ENCODE results near the gene SYNDIG1. TPM values are rescaled to one million over a fixed set of nuclear protein-coding genes. Genes with fewer than 3 reads are reported as not detected.

The SYNDIG1 gene
- total RNA-seq, 1 experiment from 2014 or later = not detected

- no peak overlapping the region for H3K9ac ChIP-seq (ENCODE audit: low read length)
- H3K79me2 ChIP-seq (ENCODE audit: low read length) = no peaks in the 10 kb centered on the region
- no peak for DNase-seq
Measured at GRCh38 chr20:24663496-24663895, 194.1 kb downstream of the SYNDIG1 start.

DNA sequence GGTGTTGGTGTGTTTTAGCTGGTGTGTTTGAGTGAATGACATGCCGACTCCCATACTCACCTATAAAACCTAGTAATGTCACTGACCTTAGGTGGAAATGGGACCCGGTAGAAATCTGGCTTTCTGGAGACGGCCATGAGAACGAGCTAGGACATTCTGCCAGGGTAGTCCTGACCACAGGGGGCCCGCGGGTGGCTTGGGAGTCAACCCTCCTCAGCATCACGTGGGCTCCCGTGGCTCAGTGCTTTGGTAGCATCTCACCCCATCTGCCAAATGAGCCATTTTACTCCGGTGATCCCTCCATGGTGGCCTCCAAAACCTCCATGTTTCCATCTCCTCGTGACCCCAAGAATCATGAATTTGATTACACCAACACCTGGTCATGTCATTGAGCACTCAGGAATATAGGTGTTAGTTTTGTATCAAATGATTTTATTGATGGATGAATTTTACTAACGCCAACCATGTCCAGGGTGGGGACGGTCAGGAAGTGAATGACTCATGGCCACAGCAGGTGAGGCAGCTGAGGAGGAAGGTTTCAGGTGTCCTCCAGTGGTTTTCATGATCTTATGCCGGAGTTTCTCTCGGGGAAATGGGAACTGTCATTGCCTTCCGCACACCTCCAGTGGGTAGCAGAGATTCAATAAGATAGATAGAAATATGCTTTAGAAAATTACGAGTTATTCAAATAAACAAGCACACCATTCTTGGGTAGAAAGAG lies 195.0 kb downstream of the SYNDIG1 start:
- H2AFZ ChIP-seq (ENCODE audit: low read length) = no peak overlapping the region
- no peak overlapping the region for H3K9ac ChIP-seq (ENCODE audit: low read length)
- no peak overlapping the region for H3K4me2 ChIP-seq (ENCODE audit: low read depth, low read length, poor library complexity, severe bottlenecking)
- H3K36me3 ChIP-seq (ENCODE audit: insufficient read depth, low read length) = no peaks in the 10 kb centered on the region
- H3K79me2 ChIP-seq (ENCODE audit: low read length) = no peaks in the 10 kb centered on the region
- DNase-seq = no peak
- H3K4me3 ChIP-seq (ENCODE audit: low read length) = no peak overlapping the region
- peaks cover 19% of the 10 kb centered on the region for H3K4me1 ChIP-seq (ENCODE audit: low read length)
- H3K27me3 ChIP-seq (ENCODE audit: low read length) = 0 out of 2 replicates have a peak, but pooled peaks cover 3% of the 10 kb centered on the region
- peaks cover 13% of the 10 kb centered on the region for H4K20me1 ChIP-seq (ENCODE audit: insufficient read depth, low read depth, low read length)
- H3K9me3 ChIP-seq (ENCODE audit: low read length) = no peaks in the 10 kb centered on the region
- no peaks in the 10 kb centered on the region for H3K9me2 ChIP-seq (replicated peaks; ENCODE audit: insufficient read depth, low read length)
- H3K27ac ChIP-seq (ENCODE audit: low read length) = no peak overlapping the region

More at GRCh38 chr20:24663496-24663895, 194.1 kb downstream of the SYNDIG1 start:
- no peak overlapping the region for H2AFZ ChIP-seq (ENCODE audit: low read length)
- H3K4me1 ChIP-seq (ENCODE audit: low read length) = peaks cover 19% of the 10 kb centered on the region
- no peak overlapping the region for H3K4me3 ChIP-seq (ENCODE audit: low read length)
- H3K9me2 ChIP-seq (replicated peaks; ENCODE audit: insufficient read depth, low read length) = no peaks in the 10 kb centered on the region
- no peaks in the 10 kb centered on the region for H3K36me3 ChIP-seq (ENCODE audit: insufficient read depth, low read length)
- no peak overlapping the region for H3K27ac ChIP-seq (ENCODE audit: low read length)
- no peak overlapping the region for H3K4me2 ChIP-seq (ENCODE audit: low read depth, low read length, poor library complexity, severe bottlenecking)
- H4K20me1 ChIP-seq (ENCODE audit: insufficient read depth, low read depth, low read length) = peaks cover 13% of the 10 kb centered on the region
- no peaks in the 10 kb centered on the region for H3K9me3 ChIP-seq (ENCODE audit: low read length)
- 0 out of 2 replicates have a peak, but pooled peaks cover 3% of the 10 kb centered on the region for H3K27me3 ChIP-seq (ENCODE audit: low read length)

DNA sequence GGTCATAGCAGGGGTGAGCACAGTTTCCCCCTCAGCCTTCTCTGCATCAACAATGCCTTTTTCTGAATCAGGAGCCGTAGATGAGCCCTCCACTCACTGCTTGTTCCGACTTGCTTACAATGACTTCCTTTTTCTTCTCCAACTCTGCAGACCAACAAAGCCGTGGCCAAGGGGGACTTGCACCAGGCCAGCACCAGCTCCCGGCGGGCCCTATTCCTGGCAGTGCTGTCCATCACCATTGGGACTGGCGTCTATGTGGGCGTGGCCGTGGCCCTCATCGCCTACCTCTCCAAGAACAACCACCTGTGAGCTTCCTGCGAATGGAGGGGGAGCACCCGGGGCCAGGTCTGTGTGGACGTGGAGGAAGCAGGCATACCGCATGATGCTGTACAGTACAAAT lies 195.8 kb downstream of the SYNDIG1 start:
- Histone ChIP-seq H2AFZ (ENCODE audit: low read length) (no peak overlapping the region), H3K36me3 (ENCODE audit: insufficient read depth, low read length) (no peaks in the 10 kb centered on the region), H4K20me1 (ENCODE audit: insufficient read depth, low read depth, low read length) (peaks cover 13% of the 10 kb centered on the region), H3K79me2 (ENCODE audit: low read length) (no peaks in the 10 kb centered on the region), H3K4me2 (ENCODE audit: low read depth, low read length, poor library complexity, severe bottlenecking) (no peak overlapping the region), H3K4me3 (ENCODE audit: low read length) (no peak overlapping the region), H3K27me3 (ENCODE audit: low read length) (0 out of 2 replicates have a peak, but pooled peaks cover 3% of the 10 kb centered on the region), H3K9me2 (replicated peaks; ENCODE audit: insufficient read depth, low read length) (no peaks in the 10 kb centered on the region), H3K9ac (ENCODE audit: low read length) (no peak overlapping the region), H3K9me3 (ENCODE audit: low read length) (no peaks in the 10 kb centered on the region), H3K4me1 (ENCODE audit: low read length) (peaks cover 19% of the 10 kb centered on the region), H3K27ac (ENCODE audit: low read length) (no peak overlapping the region)
- no peak for DNase-seq

DNA sequence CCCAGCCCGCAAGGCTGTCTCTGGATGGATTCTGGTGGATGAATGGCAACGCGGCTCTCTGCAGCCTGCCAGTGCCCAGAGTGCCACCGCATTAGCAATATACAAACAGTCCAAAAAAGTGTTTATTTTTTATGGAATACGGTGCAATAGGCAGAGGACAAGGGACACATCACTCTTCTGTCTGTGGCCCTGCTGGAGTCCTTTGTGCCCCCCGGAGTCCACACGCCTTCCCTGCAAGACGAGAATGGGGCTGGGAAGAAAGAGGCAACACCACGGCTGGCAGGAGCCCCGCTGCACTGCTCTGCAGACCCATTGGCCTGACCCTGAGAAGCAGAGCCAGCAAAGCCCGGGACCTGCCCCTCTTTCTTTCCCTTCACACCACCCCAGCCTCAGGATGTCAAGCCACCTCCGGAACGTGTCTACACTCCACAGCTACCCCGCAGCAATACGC lies 196.3 kb downstream of the SYNDIG1 start:
- H3K36me3 ChIP-seq (ENCODE audit: insufficient read depth, low read length) = no peaks in the 10 kb centered on the region
- peaks cover 3% of the 10 kb centered on the region; the same call in 1 of the 2 replicates for H3K27me3 ChIP-seq (ENCODE audit: low read length)
- H3K9ac ChIP-seq (ENCODE audit: low read length) = no peak overlapping the region
- no peaks in the 10 kb centered on the region for H3K79me2 ChIP-seq (ENCODE audit: low read length)
- no peaks in the 10 kb centered on the region for H3K9me2 ChIP-seq (replicated peaks; ENCODE audit: insufficient read depth, low read length)
- no peak overlapping the region for H3K4me3 ChIP-seq (ENCODE audit: low read length)
- no peak overlapping the region for H3K4me2 ChIP-seq (ENCODE audit: low read depth, low read length, poor library complexity, severe bottlenecking)
- peaks cover 13% of the 10 kb centered on the region for H4K20me1 ChIP-seq (ENCODE audit: insufficient read depth, low read depth, low read length)
- H2AFZ ChIP-seq (ENCODE audit: low read length) = no peak overlapping the region
- H3K4me1 ChIP-seq (ENCODE audit: low read length) = peaks cover 20% of the 10 kb centered on the region
- DNase-seq = no peak
- no peak overlapping the region for H3K27ac ChIP-seq (ENCODE audit: low read length)
- no peaks in the 10 kb centered on the region for H3K9me3 ChIP-seq (ENCODE audit: low read length)

- no peaks in the 10 kb centered on the region for H3K9me3 ChIP-seq (ENCODE audit: low read length)
- H3K4me3 ChIP-seq (ENCODE audit: low read length) = no peak overlapping the region
- no peaks in the 10 kb centered on the region for H3K79me2 ChIP-seq (ENCODE audit: low read length)
- DNase-seq = no peak
- no peak overlapping the region for H2AFZ ChIP-seq (ENCODE audit: low read length)
- H3K27ac ChIP-seq (ENCODE audit: low read length) = no peak overlapping the region
- H3K36me3 ChIP-seq (ENCODE audit: insufficient read depth, low read length) = no peaks in the 10 kb centered on the region
- no peaks in the 10 kb centered on the region for H3K9me2 ChIP-seq (replicated peaks; ENCODE audit: insufficient read depth, low read length)
- no peak overlapping the region for H3K9ac ChIP-seq (ENCODE audit: low read length)
- H4K20me1 ChIP-seq (ENCODE audit: insufficient read depth, low read depth, low read length) = peaks cover 13% of the 10 kb centered on the region
- peaks cover 3% of the 10 kb centered on the region; the same call in 1 of the 2 replicates for H3K27me3 ChIP-seq (ENCODE audit: low read length)
- peaks cover 29% of the 10 kb centered on the region for H3K4me1 ChIP-seq (ENCODE audit: low read length)
- no peak overlapping the region for H3K4me2 ChIP-seq (ENCODE audit: low read depth, low read length, poor library complexity, severe bottlenecking)
Measured at GRCh38 chr20:24667689-24668383, 198.4 kb downstream of the SYNDIG1 start.

DNA sequence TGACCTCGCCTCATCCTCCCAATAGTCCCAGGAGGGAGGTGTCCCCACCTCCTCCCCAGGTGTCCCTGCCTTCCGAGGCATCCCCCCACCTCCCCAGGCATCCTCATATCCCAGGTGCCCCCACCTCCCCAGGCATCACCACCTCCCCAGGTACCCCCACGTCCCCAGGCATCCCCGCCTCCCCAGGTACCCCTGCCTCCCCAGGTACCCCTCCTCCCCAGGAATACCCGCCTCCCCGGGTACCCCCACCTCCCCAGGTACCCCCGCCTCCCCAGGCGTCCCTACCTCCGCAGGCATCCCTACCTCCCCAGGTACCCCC lies 198.9 kb downstream of the SYNDIG1 start:
- Histone ChIP-seq H4K20me1 (ENCODE audit: insufficient read depth, low read depth, low read length) (peaks cover 10% of the 10 kb centered on the region; the same call in 1 of the 2 replicates), H3K9me2 (replicated peaks; ENCODE audit: insufficient read depth, low read length) (no peaks in the 10 kb centered on the region), H3K79me2 (ENCODE audit: low read length) (no peaks in the 10 kb centered on the region), H2AFZ (ENCODE audit: low read length) (no peak overlapping the region), H3K36me3 (ENCODE audit: insufficient read depth, low read length) (no peaks in the 10 kb centered on the region), H3K9me3 (ENCODE audit: low read length) (no peaks in the 10 kb centered on the region), H3K27ac (ENCODE audit: low read length) (no peak overlapping the region), H3K27me3 (ENCODE audit: low read length) (peaks cover 3% of the 10 kb centered on the region; the same call in 1 of the 2 replicates), H3K9ac (ENCODE audit: low read length) (no peak overlapping the region), H3K4me2 (ENCODE audit: low read depth, low read length, poor library complexity, severe bottlenecking) (no peak overlapping the region), H3K4me3 (ENCODE audit: low read length) (no peak overlapping the region), H3K4me1 (ENCODE audit: low read length) (peaks cover 24% of the 10 kb centered on the region)
- DNase-seq = no peak

- Histone ChIP-seq H3K79me2 (ENCODE audit: low read length) (no peaks in the 10 kb centered on the region), H3K27ac (ENCODE audit: low read length) (no peak overlapping the region), H3K27me3 (ENCODE audit: low read length) (no peaks in the 10 kb centered on the region; the same call in 1 of the 2 replicates), H3K4me2 (ENCODE audit: low read depth, low read length, poor library complexity, severe bottlenecking) (no peak overlapping the region), H4K20me1 (ENCODE audit: insufficient read depth, low read depth, low read length) (peaks cover 12% of the 10 kb centered on the region; the same call in 1 of the 2 replicates), H3K9ac (ENCODE audit: low read length) (no peak overlapping the region), H3K4me1 (ENCODE audit: low read length) (peaks cover 20% of the 10 kb centered on the region), H3K9me2 (replicated peaks; ENCODE audit: insufficient read depth, low read length) (no peaks in the 10 kb centered on the region), H3K9me3 (ENCODE audit: low read length) (no peaks in the 10 kb centered on the region), H3K4me3 (ENCODE audit: low read length) (no peak overlapping the region), H3K36me3 (ENCODE audit: insufficient read depth, low read length) (no peaks in the 10 kb centered on the region), H2AFZ (ENCODE audit: low read length) (no peak overlapping the region)
- DNase-seq = no peak
Measured at GRCh38 chr20:24668791-24669190, 199.4 kb downstream of the SYNDIG1 start.

DNA sequence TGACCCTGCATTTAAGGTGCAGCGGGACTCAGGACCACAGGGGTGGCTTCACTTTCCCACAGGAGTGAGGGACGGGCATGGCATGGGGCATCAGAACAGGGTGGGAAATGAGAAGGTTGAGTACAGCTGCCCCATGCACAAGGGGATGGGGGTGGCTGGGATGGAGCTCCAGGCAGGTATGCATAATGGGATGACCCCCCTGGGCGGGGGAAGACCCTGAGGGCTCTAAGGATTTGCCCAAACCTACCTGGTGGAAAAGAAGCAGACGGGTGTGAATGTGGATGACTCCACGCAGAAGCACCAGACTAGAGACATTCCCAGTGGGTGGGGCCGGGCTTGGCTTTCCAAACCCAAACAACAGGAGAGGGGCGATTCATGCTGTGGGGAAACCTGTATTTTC lies 200.3 kb downstream of the SYNDIG1 start:
- H3K36me3 ChIP-seq (ENCODE audit: insufficient read depth, low read length) = no peaks in the 10 kb centered on the region
- H3K9ac ChIP-seq (ENCODE audit: low read length) = no peak overlapping the region
- DNase-seq = no peak
- H3K4me2 ChIP-seq (ENCODE audit: low read depth, low read length, poor library complexity, severe bottlenecking) = no peak overlapping the region
- H3K9me2 ChIP-seq (replicated peaks; ENCODE audit: insufficient read depth, low read length) = no peaks in the 10 kb centered on the region
- H3K4me3 ChIP-seq (ENCODE audit: low read length) = no peak overlapping the region
- H3K27me3 ChIP-seq (ENCODE audit: low read length) = no peaks in the 10 kb centered on the region; the same call in 1 of the 2 replicates
- H3K4me1 ChIP-seq (ENCODE audit: low read length) = peaks cover 18% of the 10 kb centered on the region
- H3K79me2 ChIP-seq (ENCODE audit: low read length) = no peaks in the 10 kb centered on the region
- H3K9me3 ChIP-seq (ENCODE audit: low read length) = no peaks in the 10 kb centered on the region
- no peak overlapping the region for H2AFZ ChIP-seq (ENCODE audit: low read length)
- peaks cover 14% of the 10 kb centered on the region; the same call in 1 of the 2 replicates for H4K20me1 ChIP-seq (ENCODE audit: insufficient read depth, low read depth, low read length)
- H3K27ac ChIP-seq (ENCODE audit: low read length) = no peak overlapping the region
